GM12865 (cell line): ENCODE data around the gene PSPC1.
"Not testable (repeated sequence)": the region's sequence is repeated elsewhere in the genome, so short reads cannot be mapped to it uniquely, and the experiment has no call there.

Experiments
- DNase-seq: peaks from one replicate; pipeline ENCODE4 v3.0.0; 2010; ENCODE audit warnings: low read depth
- H3K4me3 ChIP-seq: 2 replicates; pipeline ENCODE4 v1.5.1; 2011; ENCODE audit warnings: mild to moderate bottlenecking, low read depth, low read length, control low read depth
- CTCF ChIP-seq: IDR thresholded peaks from 2 replicates; pipeline ENCODE4 v1.5.1; 2011; ENCODE audit warnings: low read length, control low read depth, low read depth, inconsistent platforms; ENCODE audit not compliant: insufficient read depth; ENCODE audit errors: missing control alignments

The PSPC1 gene

GRCh38 chr13:19782727-19783682 is at the start of gene PSPC1:
Gene PSPC1 (minus strand): TSS chr13:19782945. CDS start chr13:19782757, 188 bp downstream.
- peak; percentile 97 for DNase-seq
- peak within 1 kb of the TSS; percentile 94 for H3K4me3 ChIP-seq

GRCh38 chr13:19822673-19823072 is 39.9 kb upstream of the PSPC1 start:
- no peak for DNase-seq
- TF ChIP-seq CTCF = no peak
- H3K4me3 ChIP-seq = no peak overlapping the region

GRCh38 chr13:19818223-19818842 is 35.6 kb upstream of the PSPC1 start:
- peak; percentile 41 for TF ChIP-seq CTCF
- peak; percentile 25 for DNase-seq
- H3K4me3 ChIP-seq = no peak overlapping the region

- TF ChIP-seq CTCF = no peak
- no peak overlapping the region for H3K4me3 ChIP-seq
- DNase-seq = no peak
Measured at GRCh38 chr13:19817510-19818158, 34.9 kb upstream of the PSPC1 start.

- TF ChIP-seq CTCF = no peak
- no peak for DNase-seq
- H3K4me3 ChIP-seq = no peak overlapping the region
Measured at GRCh38 chr13:19817106-19817505, 34.4 kb upstream of the PSPC1 start.

- not testable (repeated sequence) for DNase-seq
Measured at GRCh38 chr13:19815842-19816241, 33.1 kb upstream of the PSPC1 start.

GRCh38 chr13:19810996-19811881 is 28.5 kb upstream of the PSPC1 start:
- H3K4me3 ChIP-seq = no peak overlapping the region
- no peak for DNase-seq
- no peak for TF ChIP-seq CTCF

More at GRCh38 chr13:19815842-19816241, 33.1 kb upstream of the PSPC1 start:
- H3K4me3 ChIP-seq = not testable (repeated sequence)
